Osteocyte (in vitro differentiated cells): ENCODE measurements around the gene CACNA1C. TPM values are rescaled to one million over a fixed set of nuclear protein-coding genes. Genes with fewer than 3 reads are reported as not detected.
A peak's percentile ranks its signal among the peaks of the same experiment; 100 is the strongest.

Experiments
- DNase-seq: peaks from one replicate; pipeline ENCODE4 v3.0.0; 2021; ENCODE audit warnings: mixed read lengths; ENCODE audit not compliant: unreplicated experiment; ENCODE audit errors: extremely low spot score
- H3K27ac Mint-ChIP-seq: one replicate; pipeline ENCODE4 v1.8.0; 2021; ENCODE audit warnings: mild to moderate bottlenecking, mixed read lengths; ENCODE audit not compliant: unreplicated experiment
- H3K27me3 Mint-ChIP-seq: one replicate; pipeline ENCODE4 v1.8.0; 2021; ENCODE audit warnings: mixed read lengths; ENCODE audit not compliant: unreplicated experiment
- H3K36me3 Mint-ChIP-seq: one replicate; pipeline ENCODE4 v1.8.0; 2021; ENCODE audit warnings: mixed read lengths; ENCODE audit not compliant: unreplicated experiment
- H3K4me1 Mint-ChIP-seq: one replicate; pipeline ENCODE4 v1.8.0; 2021; ENCODE audit warnings: mixed read lengths; ENCODE audit not compliant: unreplicated experiment
- H3K4me3 Mint-ChIP-seq: one replicate; pipeline ENCODE4 v1.8.0; 2021; ENCODE audit warnings: mild to moderate bottlenecking, moderate library complexity, mixed read lengths; ENCODE audit not compliant: unreplicated experiment
- H3K9me3 Mint-ChIP-seq: one replicate; pipeline ENCODE4 v1.8.0; 2021; ENCODE audit warnings: mixed read lengths; ENCODE audit not compliant: unreplicated experiment
- CTCF ChIP-seq: fragments of 200-600 bp; sonication (generic); IDR thresholded peaks from 2 replicates; pipeline ENCODE4 v1.5.0; 2021; ENCODE audit warnings: antibody characterized with exemption, mild to moderate bottlenecking, moderate library complexity
- total RNA-seq: library from RNA; stranded (reverse); gene quantifications from 2 replicates; pipeline ENCODE4 v1.2.1, GENCODE V29; 2021

The CACNA1C gene
- total RNA-seq, 1 donor from 2014 or later = 67.4 TPM

GRCh38 chr12:2270846-2271245, 218.1 kb downstream of the CACNA1C start:
- H3K27me3 Mint-ChIP-seq = no peaks in the 10 kb centered on the region
- no peak overlapping the region for H3K4me3 Mint-ChIP-seq
- H3K27ac Mint-ChIP-seq = peak overlapping the region; percentile 38
- no peaks in the 10 kb centered on the region for H3K9me3 Mint-ChIP-seq
- peaks cover 2% of the 10 kb centered on the region for H3K36me3 Mint-ChIP-seq
- no peak for DNase-seq
- TF ChIP-seq CTCF = no peak
- peaks cover 30% of the 10 kb centered on the region for H3K4me1 Mint-ChIP-seq

GRCh38 chr12:2271961-2272360, 219.2 kb downstream of the CACNA1C start:
- peaks cover 35% of the 10 kb centered on the region for H3K4me1 Mint-ChIP-seq
- no peak for TF ChIP-seq CTCF
- no peak for DNase-seq
- H3K4me3 Mint-ChIP-seq = no peak overlapping the region
- no peaks in the 10 kb centered on the region for H3K27me3 Mint-ChIP-seq
- peaks cover 2% of the 10 kb centered on the region for H3K36me3 Mint-ChIP-seq
- peak overlapping the region; percentile 66 for H3K27ac Mint-ChIP-seq
- no peaks in the 10 kb centered on the region for H3K9me3 Mint-ChIP-seq

- Mint-ChIP-seq H3K4me3 (no peak overlapping the region), H3K27ac (peak overlapping the region; percentile 93), H3K9me3 (no peaks in the 10 kb centered on the region), H3K4me1 (peaks cover 45% of the 10 kb centered on the region), H3K27me3 (no peaks in the 10 kb centered on the region), H3K36me3 (peaks cover 5% of the 10 kb centered on the region)
- no peak for DNase-seq
- peak; percentile 70 for TF ChIP-seq CTCF
Observed at GRCh38 chr12:2273288-2273687, 220.5 kb downstream of the CACNA1C start.

GRCh38 chr12:2273751-2274150, 221.0 kb downstream of the CACNA1C start:
- TF ChIP-seq CTCF = no peak
- H3K27me3 Mint-ChIP-seq = no peaks in the 10 kb centered on the region
- H3K9me3 Mint-ChIP-seq = no peaks in the 10 kb centered on the region
- no peak overlapping the region for H3K4me3 Mint-ChIP-seq
- H3K4me1 Mint-ChIP-seq = peaks cover 45% of the 10 kb centered on the region
- H3K36me3 Mint-ChIP-seq = peaks cover 5% of the 10 kb centered on the region
- peak overlapping the region; percentile 93 for H3K27ac Mint-ChIP-seq
- DNase-seq = no peak

GRCh38 chr12:2274733-2275132, 221.9 kb downstream of the CACNA1C start:
- no peak overlapping the region for H3K4me3 Mint-ChIP-seq
- H3K4me1 Mint-ChIP-seq = peaks cover 45% of the 10 kb centered on the region
- H3K27me3 Mint-ChIP-seq = no peaks in the 10 kb centered on the region
- H3K9me3 Mint-ChIP-seq = no peaks in the 10 kb centered on the region
- peak overlapping the region; percentile 93 for H3K27ac Mint-ChIP-seq
- peaks cover 5% of the 10 kb centered on the region for H3K36me3 Mint-ChIP-seq
- DNase-seq = no peak
- TF ChIP-seq CTCF = no peak
